Muscle layer of colon (tissue), 2 donors: ENCODE data around the gene LDB1.

Experiments used
- H3K27ac ChIP-seq: one replicate; pipeline ENCODE4 v1.7.0; 2013; ENCODE audit warnings: low read depth, mild to moderate bottlenecking, low read length, moderate library complexity
- H3K27me3 ChIP-seq, 2 donors: one replicate each; pipeline ENCODE4 v1.7.0; 2013; ENCODE audit warnings: low read length in 2 of 2, mild to moderate bottlenecking in 2 of 2; ENCODE audit not compliant: insufficient read depth in 2 of 2, control insufficient read depth in 1 of 2
- H3K36me3 ChIP-seq: one replicate; pipeline ENCODE4 v1.7.0; 2013; ENCODE audit warnings: mild to moderate bottlenecking, low read length; ENCODE audit not compliant: insufficient read depth
- H3K4me1 ChIP-seq: one replicate; pipeline ENCODE4 v1.7.0; 2013; ENCODE audit warnings: mild to moderate bottlenecking, low read length; ENCODE audit not compliant: insufficient read depth
- H3K4me3 ChIP-seq, 2 donors: one replicate each; pipeline ENCODE4 v1.7.0; 2013; ENCODE audit warnings: low read length in 2 of 2, low read depth in 1 of 2, mild to moderate bottlenecking in 1 of 2, moderate library complexity in 1 of 2
- H3K9ac ChIP-seq: one replicate; pipeline ENCODE4 v1.7.0; 2013; ENCODE audit warnings: low read length
- H3K9me3 ChIP-seq: one replicate; pipeline ENCODE4 v1.7.0; 2013; ENCODE audit warnings: mild to moderate bottlenecking, low read length
- donor health status: abdominal sarcoma.
- donor health status: Adenocarcinoma of cecum.

LDB1 gene

GRCh38 chr10:102066399-102067088, 53.6 kb downstream of the LDB1 start:
- Histone ChIP-seq H3K4me1 (peaks cover 36% of the 10 kb centered on the region), H3K27me3 (no peaks in the 10 kb centered on the region), H3K9me3 (no peaks in the 10 kb centered on the region), H3K27ac (peak overlapping the region; percentile 97), H3K36me3 (peaks cover 23% of the 10 kb centered on the region), H3K9ac (peak overlapping the region; percentile 65), H3K4me3 (peak overlapping the region in 1 of 2 donors; percentile 75)

- Histone ChIP-seq H3K36me3 (peaks cover 23% of the 10 kb centered on the region), H3K4me3 (peak overlapping the region; percentile 75 to 86), H3K27me3 (no peaks in the 10 kb centered on the region), H3K9ac (peak overlapping the region; percentile 65), H3K9me3 (no peaks in the 10 kb centered on the region), H3K4me1 (peaks cover 36% of the 10 kb centered on the region), H3K27ac (peak overlapping the region; percentile 97)
These were observed 54.4 kb downstream of the LDB1 start for GRCh38 chr10:102065561-102066398.

- Histone ChIP-seq H3K4me3 (peak within 1 kb of the TSS; percentile 75 to 86), H3K27ac (peak within 1 kb of the TSS; percentile 97), H3K4me1 (peaks cover 36% of the 10 kb centered on the region), H3K27me3 (no peaks in the 10 kb centered on the region), H3K9me3 (no peaks in the 10 kb centered on the region), H3K36me3 (peaks cover 23% of the 10 kb centered on the region), H3K9ac (peak within 1 kb of the TSS; percentile 65)
These were observed 55.2 kb downstream of the LDB1 start, which contains the start of gene HPS6 for GRCh38 chr10:102064868-102065560. HPS6 (plus strand) TSS chr10:102065349; CDS start chr10:102065475, 126 bp downstream.

DNA sequence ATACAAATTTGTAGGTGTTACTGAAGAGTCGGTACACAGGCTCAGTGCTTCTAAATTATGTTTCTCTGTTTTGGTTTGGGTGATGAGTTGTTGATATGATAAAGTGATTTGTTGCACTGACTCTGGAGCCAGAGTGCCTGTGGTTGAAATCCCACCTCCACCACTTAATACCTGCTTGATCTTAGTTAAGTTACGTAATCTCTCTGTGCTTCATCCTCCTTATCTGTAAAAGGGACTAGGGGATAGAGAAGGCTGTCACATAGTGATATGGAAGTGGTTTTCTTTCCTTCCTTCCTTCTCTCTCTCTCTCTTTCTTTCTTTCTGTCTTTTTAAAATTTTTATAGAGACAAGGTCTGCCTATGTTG, 55.7 kb downstream of the LDB1 start:
- H3K9ac ChIP-seq: peak overlapping the region; percentile 57
- H3K9me3 ChIP-seq: no peaks in the 10 kb centered on the region
- peak overlapping the region; percentile 75 to 86 for H3K4me3 ChIP-seq
- peak overlapping the region; percentile 97 for H3K27ac ChIP-seq
- peaks cover 35% of the 10 kb centered on the region for H3K4me1 ChIP-seq
- no peaks in the 10 kb centered on the region for H3K27me3 ChIP-seq
- H3K36me3 ChIP-seq: peaks cover 22% of the 10 kb centered on the region

DNA sequence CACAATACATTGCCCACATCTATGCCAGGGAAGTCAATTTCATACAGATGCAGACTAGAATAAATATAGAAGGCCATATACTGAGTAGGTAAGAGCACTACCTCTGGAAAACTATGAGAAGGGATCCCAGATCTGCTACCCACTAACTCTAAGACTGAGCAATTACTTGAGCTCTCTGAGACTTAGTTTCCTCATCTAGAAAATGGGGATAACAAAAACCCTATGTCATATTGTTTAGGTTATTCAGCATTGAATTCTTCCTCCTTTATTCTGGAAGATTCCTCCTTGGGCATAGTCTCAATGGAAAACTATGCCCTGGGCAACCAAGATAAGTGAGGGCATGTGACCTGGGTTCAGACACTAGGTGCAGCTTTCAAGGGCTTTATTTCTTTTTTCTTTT, 60.2 kb downstream of the LDB1 start:
- H3K27ac ChIP-seq: no peak overlapping the region
- H3K9me3 ChIP-seq: no peaks in the 10 kb centered on the region
- H3K4me3 ChIP-seq: no peak overlapping the region
- no peaks in the 10 kb centered on the region for H3K27me3 ChIP-seq
- no peaks in the 10 kb centered on the region for H3K36me3 ChIP-seq
- no peak overlapping the region for H3K9ac ChIP-seq
- H3K4me1 ChIP-seq: peaks cover under 1% of the 10 kb centered on the region
